SK-N-SH (cell line): ENCODE data around the gene SSTR5.

ENCODE experiments used
- CTCF ChIP-seq: fragments of 200-600 bp; sonication (generic); IDR thresholded peaks from 2 replicates; pipeline ENCODE4 v1.6.1; 2017; ENCODE audit warnings: antibody characterized with exemption, mild to moderate bottlenecking, moderate library complexity
- ELF1 ChIP-seq: IDR thresholded peaks from 2 replicates; pipeline ENCODE4 v1.4.0; 2012
- EP300 ChIP-seq, 2 experiments: IDR thresholded peaks; 2 replicates each; pipeline versions ENCODE4 v1.4.0 to v1.6.1; 2012; ENCODE audit warnings: borderline replicate concordance in 1 of 2, low read depth in 1 of 2, low read length in 1 of 2
- EZH2phosphoT487 ChIP-seq: fragments of 200-600 bp; sonication (generic); IDR thresholded peaks from 2 replicates; pipeline ENCODE4 v1.6.1; 2017; ENCODE audit warnings: low read depth, mixed run types, mild to moderate bottlenecking, antibody characterized with exemption, moderate library complexity, borderline replicate concordance
- GABPA ChIP-seq: IDR thresholded peaks from 2 replicates; pipeline ENCODE4 v1.4.0; 2012; ENCODE audit warnings: low read depth, mild to moderate bottlenecking
- MAX ChIP-seq: IDR thresholded peaks from 2 replicates; pipeline ENCODE4 v1.4.0; 2012; ENCODE audit warnings: low read depth
- MXI1 ChIP-seq: IDR thresholded peaks from 2 replicates; pipeline ENCODE4 v1.6.1; 2012; ENCODE audit warnings: mild to moderate bottlenecking, low read depth, low read length, improper control_type of control experiment
- REST ChIP-seq: IDR thresholded peaks from 2 replicates; pipeline ENCODE4 v1.6.1; 2012; ENCODE audit warnings: mild to moderate bottlenecking, low read depth, low read length, moderate library complexity
- RFX5 ChIP-seq: IDR thresholded peaks from 2 replicates; pipeline ENCODE4 v1.6.1; 2012; ENCODE audit warnings: mild to moderate bottlenecking, improper control_type of control experiment, low read length
- SIN3A ChIP-seq: IDR thresholded peaks from 2 replicates; pipeline ENCODE4 v1.6.1; 2012; ENCODE audit warnings: low read depth, mild to moderate bottlenecking, low read length, moderate library complexity, borderline replicate concordance
- TAF1 ChIP-seq: IDR thresholded peaks from 2 replicates; pipeline ENCODE4 v1.6.1; 2012; ENCODE audit warnings: low read depth, mild to moderate bottlenecking, low read length, moderate library complexity, borderline replicate concordance
- USF1 ChIP-seq: IDR thresholded peaks from 2 replicates; pipeline ENCODE4 v1.4.0; 2012; ENCODE audit warnings: low read depth, borderline replicate concordance
- USF2 ChIP-seq: fragments of 150-350 bp; IDR thresholded peaks from 2 replicates; pipeline ENCODE4 v1.6.1; 2017; ENCODE audit warnings: antibody characterized with exemption, low read length, low read depth, borderline replicate concordance

- TF ChIP-seq CTCF (no peak), ELF1 (no peak), MAX (no peak), RFX5 (no peak), USF2 (no peak), EP300 (IDR thresholded peaks at IDR 0.05; ENCODE audit: borderline replicate concordance in 1 of 2, low read depth in 1 of 2, low read length in 1 of 2) (no peak), USF1 (no peak), MXI1 (no peak), EZH2phosphoT487 (no peak), TAF1 (no peak), REST (no peak), SIN3A (no peak), GABPA (no peak)
These were observed 22.0 kb upstream of the SSTR5 start for GRCh38 chr16:1050516-1050915.
